A549 (cell line): ENCODE measurements around the gene NXN. TPM values are rescaled to one million over a fixed set of nuclear protein-coding genes. Genes with fewer than 3 reads are reported as not detected.

Experiments used
- ATAC-seq, 2 experiments: fragments of 200-7000 bp in 1 of 2; fragments of >200 bp in 1 of 2; cut with Nextera tagmentation in 1 of 2; cut with Tn5 transposase in 1 of 2; 3 replicates each; pipeline versions ENCODE4 v1.8.0 to v1.9.1; 2018 to 2020; ENCODE audit warnings: mild to moderate bottlenecking in 1 of 2, moderate library complexity in 1 of 2
- CTCF ChIA-PET: fragments of 300-600 bp; sonication (Branson Sonifier 250); formaldehyde crosslinking; extraction: SDS; loops from one replicate; lab custom pipeline; 2021; ENCODE audit warnings: antibody characterized with exemption, inconsistent platforms; lab: Yijun Ruan, JAX
- POLR2A ChIA-PET: fragments of 350-600 bp; formaldehyde crosslinking; extraction: SDS; loops from one replicate; lab custom pipeline; 2021; ENCODE audit warnings: antibody characterized with exemption, inconsistent platforms; lab: Yijun Ruan, JAX
- DNase-seq, 2 experiments: peaks; one replicate each; pipeline versions ENCODE4 v3.0.0 to v3.0.0-alpha.2; 2011 to 2016; ENCODE audit warnings: low read depth in 1 of 2, low spot score in 1 of 2
- FAIRE-seq: peaks from 2 replicates; lab custom pipeline; 2011; peaks lifted over from hg19 to GRCh38; lab: Jason Lieb, UNC
- H3K27ac ChIP-seq, 2 experiments: fragments of >200 bp; sonication (Bioruptor Twin); formaldehyde crosslinking; 3 replicates each; pipeline ENCODE4 v1.5.1; 2016 to 2017
- H3K4me1 ChIP-seq: fragments of >200 bp; sonication (Bioruptor Twin); formaldehyde crosslinking; 3 replicates; pipeline ENCODE4 v1.6.1; 2016
- H3K4me2 ChIP-seq: fragments of >200 bp; sonication (Bioruptor Twin); formaldehyde crosslinking; 3 replicates; pipeline ENCODE4 v1.6.1; 2016
- H3K4me3 ChIP-seq: fragments of >200 bp; sonication (Bioruptor Twin); formaldehyde crosslinking; 3 replicates; pipeline ENCODE4 v1.5.1; 2016
- H3K9me3 ChIP-seq: fragments of >200 bp; sonication (Bioruptor Twin); formaldehyde crosslinking; 3 replicates; pipeline ENCODE4 v1.6.1; 2016
- BHLHE40 ChIP-seq: IDR thresholded peaks from 2 replicates; pipeline ENCODE4 v1.6.1; 2012; ENCODE audit warnings: low read depth, low read length, inconsistent platforms
- CBX2 ChIP-seq: fragments of 200-600 bp; sonication (generic); IDR thresholded peaks from 2 replicates; pipeline ENCODE4 v1.6.1; 2016; ENCODE audit warnings: low read depth, mild to moderate bottlenecking, borderline replicate concordance
- CEBPB ChIP-seq, 2 experiments: fragments of >200 bp in 1 of 2; sonication (Bioruptor Twin) in 1 of 2; formaldehyde crosslinking in 1 of 2; IDR thresholded peaks; 2 replicates each; pipeline ENCODE4 v1.6.1; 2012 to 2016
- CHD2 ChIP-seq: fragments of 150-350 bp; IDR thresholded peaks from 2 replicates; pipeline ENCODE4 v1.6.1; 2014; ENCODE audit warnings: low read length; ENCODE audit not compliant: partially characterized antibody
- EHMT2 ChIP-seq: fragments of 200-600 bp; sonication (generic); IDR thresholded peaks from 2 replicates; pipeline ENCODE4 v1.6.1; 2016; ENCODE audit warnings: antibody characterized with exemption, low read depth, mild to moderate bottlenecking, moderate library complexity
- ESRRA ChIP-seq: fragments of 150-350 bp; IDR thresholded peaks from 2 replicates; pipeline ENCODE4 v1.6.1; 2014; ENCODE audit warnings: mild to moderate bottlenecking, low read length, borderline replicate concordance
- FOSB ChIP-seq: fragments of 250-450 bp; sonication (Bioruptor Pico); IDR thresholded peaks from 2 replicates; pipeline ENCODE4 v1.5.0; 2020; ENCODE audit warnings: mild to moderate bottlenecking, moderate library complexity
- FOSL2 ChIP-seq, 2 experiments: fragments of 450-650 bp in 1 of 2; fragments of >200 bp in 1 of 2; sonication (Bioruptor Twin) in 1 of 2; formaldehyde crosslinking; IDR thresholded peaks; 2 replicates each; pipeline versions ENCODE4 v1.5.0 to v1.6.1; 2016 to 2020; ENCODE audit warnings: mild to moderate bottlenecking in 1 of 2, moderate library complexity in 1 of 2
- GATA3 ChIP-seq: IDR thresholded peaks from 2 replicates; pipeline ENCODE4 v1.6.1; 2012; ENCODE audit warnings: borderline replicate concordance
- HDAC2 ChIP-seq: fragments of 200-600 bp; sonication (generic); IDR thresholded peaks from 2 replicates; pipeline ENCODE4 v1.6.1; 2016
- HEYL ChIP-seq: fragments of 250-450 bp; sonication (Bioruptor Pico); IDR thresholded peaks from 2 replicates; pipeline ENCODE4 v1.8.0; 2021; ENCODE audit warnings: mild to moderate bottlenecking, moderate library complexity
- HOXA7 ChIP-seq: fragments of 250-450 bp; sonication (Bioruptor Pico); IDR thresholded peaks from 2 replicates; pipeline ENCODE4 v1.5.0; 2020; ENCODE audit warnings: mild to moderate bottlenecking, moderate library complexity
- HOXB13 ChIP-seq: fragments of 250-450 bp; sonication (Bioruptor Pico); IDR thresholded peaks from 2 replicates; pipeline ENCODE4 v1.5.0; 2020; ENCODE audit warnings: low read depth, mild to moderate bottlenecking, moderate library complexity
- HOXB5 ChIP-seq: fragments of 250-450 bp; sonication (Bioruptor Pico); IDR thresholded peaks from 2 replicates; pipeline ENCODE4 v1.5.0; 2020; ENCODE audit warnings: mild to moderate bottlenecking, moderate library complexity
- JUN ChIP-seq, 2 experiments: fragments of >200 bp; sonication (Bioruptor Twin); formaldehyde crosslinking; IDR thresholded peaks; 2 replicates in 1 of 2; 3 replicates in 1 of 2; pipeline ENCODE4 v1.6.1; 2016 to 2017
- JUNB ChIP-seq: fragments of >200 bp; sonication (Bioruptor Twin); formaldehyde crosslinking; IDR thresholded peaks from 2 replicates; pipeline ENCODE4 v1.6.1; 2016
- KDM5A ChIP-seq: fragments of 200-600 bp; sonication (generic); IDR thresholded peaks from 2 replicates; pipeline ENCODE4 v1.6.1; 2016; ENCODE audit warnings: antibody characterized with exemption, mild to moderate bottlenecking
- MAZ ChIP-seq: fragments of 150-350 bp; IDR thresholded peaks from 2 replicates; pipeline ENCODE4 v1.6.1; 2014; ENCODE audit warnings: antibody characterized with exemption, low read depth, low read length, borderline replicate concordance
- MYC ChIP-seq: IDR thresholded peaks from 2 replicates; pipeline ENCODE4 v1.6.1; 2012; ENCODE audit warnings: mild to moderate bottlenecking, inconsistent platforms, low read length, improper control_type of control experiment, borderline replicate concordance
- NPAS2 ChIP-seq: fragments of 250-450 bp; sonication (Bioruptor Pico); IDR thresholded peaks from 2 replicates; pipeline ENCODE4 v1.8.0; 2022; ENCODE audit warnings: mild to moderate bottlenecking, moderate library complexity, borderline replicate concordance
- NR3C1 ChIP-seq: fragments of >200 bp; sonication (Bioruptor Twin); formaldehyde crosslinking; IDR thresholded peaks from 3 replicates; pipeline ENCODE4 v1.6.1; 2017
- PHF8 ChIP-seq: fragments of 200-600 bp; sonication (generic); IDR thresholded peaks from 2 replicates; pipeline ENCODE4 v1.6.1; 2016; ENCODE audit warnings: low read depth, mild to moderate bottlenecking, antibody characterized with exemption, moderate library complexity, borderline replicate concordance
- POLR2A ChIP-seq: IDR thresholded peaks from 2 replicates; pipeline ENCODE4 v1.6.1; 2012; ENCODE audit warnings: mild to moderate bottlenecking, low read length
- POLR2AphosphoS2 ChIP-seq: conservative IDR thresholded peaks from 2 replicates; pipeline ENCODE4 v1.6.1; 2012; ENCODE audit warnings: low read length, improper control_type of control experiment, inconsistent platforms
- RARB ChIP-seq: fragments of 250-450 bp; sonication (Bioruptor Pico); IDR thresholded peaks from 2 replicates; pipeline ENCODE4 v1.8.0; 2021; ENCODE audit warnings: mild to moderate bottlenecking, moderate library complexity
- RCOR1 ChIP-seq: fragments of 150-350 bp; IDR thresholded peaks from 2 replicates; pipeline ENCODE4 v1.6.1; 2014; ENCODE audit warnings: antibody characterized with exemption, low read length, low read depth
- RFX5 ChIP-seq: fragments of 450-650 bp; IDR thresholded peaks from 2 replicates; pipeline ENCODE4 v1.7.1; 2014; ENCODE audit warnings: antibody characterized with exemption, mild to moderate bottlenecking, moderate library complexity
- SREBF2 ChIP-seq: fragments of 450-650 bp; IDR thresholded peaks from 2 replicates; pipeline ENCODE4 v1.6.1; 2014; ENCODE audit warnings: mild to moderate bottlenecking, moderate library complexity
- TFCP2L1 ChIP-seq: fragments of 250-450 bp; sonication (Bioruptor Pico); IDR thresholded peaks from 2 replicates; pipeline ENCODE4 v1.5.0; 2021; ENCODE audit warnings: mild to moderate bottlenecking
- ZSCAN20 ChIP-seq: fragments of 250-450 bp; sonication (Bioruptor Pico); IDR thresholded peaks from 2 replicates; pipeline ENCODE4 v1.8.0; 2022; ENCODE audit warnings: mild to moderate bottlenecking, moderate library complexity
- WGBS: methylation state at CpG from one replicate; pipeline ENCODE4 v1.1.6; 2017; ENCODE audit errors: missing lambda C conversion rate; 5-methylcytosine and 5-hydroxymethylcytosine counted together
- polyA plus RNA-seq, 4 experiments: library from polyadenylated mRNA; depleted of rRNA in 3 of 4; stranded (reverse); fragments of >200 nt; fragmentation: RNase III in 1 of 4; extraction: RNeasy Plus Mini Kit Qiagen cat#74134 plus additional on column Dnase treatment in 1 of 4; gene quantifications; 2 replicates in 3 of 4; 3 replicates in 1 of 4; pipeline ENCODE4 v1.2.3, GENCODE V29; 2011 to 2017
- TF ChIP-seq, protein P1 (sequence below): IDR thresholded peaks from 2 replicates; pipeline ENCODE4 v1.6.1; 2012
- TF ChIP-seq, protein P2 (sequence below): fragments of >200 bp; sonication (Bioruptor Twin); formaldehyde crosslinking; IDR thresholded peaks from 2 replicates; pipeline ENCODE4 v1.6.1; 2016
- TF ChIP-seq, protein P3 (sequence below): fragments of 200-600 bp; sonication (generic); IDR thresholded peaks from 2 replicates; pipeline ENCODE4 v1.6.1; 2016; ENCODE audit warnings: antibody characterized with exemption, mild to moderate bottlenecking, moderate library complexity
- TF ChIP-seq, protein P4 (sequence below): fragments of 450-650 bp; IDR thresholded peaks from 2 replicates; pipeline ENCODE4 v1.6.1; 2014; ENCODE audit warnings: antibody characterized with exemption

NXN gene
- polyA plus RNA-seq, 2 of the 4 experiments (the other 2 are of a cell fraction): 24.6 to 31.1 TPM

DNA sequence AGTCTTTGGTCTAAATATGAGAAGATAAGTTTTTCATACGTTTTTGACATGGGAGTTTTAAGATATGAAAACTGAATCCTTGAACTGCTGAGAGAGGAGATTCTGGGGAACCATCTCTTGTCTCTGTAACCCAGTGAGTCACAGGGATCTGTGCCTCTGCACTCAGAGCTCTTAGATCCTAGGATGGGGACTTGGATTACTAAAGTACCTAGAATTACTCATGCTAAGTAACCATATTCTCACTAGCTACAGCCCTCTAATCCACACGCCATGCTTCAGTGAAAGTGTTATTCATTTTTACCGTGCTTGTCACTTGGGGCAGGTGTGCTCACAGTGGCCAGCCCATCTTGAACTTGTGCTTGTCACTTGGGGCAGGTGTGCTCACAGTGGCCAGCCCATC, 195.4 kb downstream of the NXN start:
- 71% methylated on average over 3 of the region's 3 CpGs for WGBS
- no peak overlapping the region for H3K27ac ChIP-seq
- no peaks in the 10 kb centered on the region for H3K9me3 ChIP-seq
- H3K4me2 ChIP-seq: peak overlapping the region; percentile 97; the same call in 1 of the 3 replicates
- TF ChIP-seq EHMT2 (no peak), PHF8 (no peak), POLR2AphosphoS2 (no peak), MYC (no peak), HOXB13 (CRISPR knock-in tag) (no peak), HOXB5 (no peak), NPAS2 (CRISPR knock-in tag) (no peak), NR3C1 (no peak), HOXA7 (CRISPR knock-in tag) (no peak), HEYL (CRISPR knock-in tag) (no peak), FOSB (no peak), RFX5 (no peak), RARB (no peak), JUNB (no peak), FOSL2 (IDR thresholded peaks at IDR 0.05) (no peak), FOSL2 (CRISPR knock-in tag; IDR thresholded peaks at IDR 0.05) (no peak), KDM5A (no peak), SREBF2 (no peak)
- TF ChIP-seq, protein P1, sequence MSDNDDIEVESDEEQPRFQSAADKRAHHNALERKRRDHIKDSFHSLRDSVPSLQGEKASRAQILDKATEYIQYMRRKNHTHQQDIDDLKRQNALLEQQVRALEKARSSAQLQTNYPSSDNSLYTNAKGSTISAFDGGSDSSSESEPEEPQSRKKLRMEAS: no peak
- TF ChIP-seq, protein P2, sequence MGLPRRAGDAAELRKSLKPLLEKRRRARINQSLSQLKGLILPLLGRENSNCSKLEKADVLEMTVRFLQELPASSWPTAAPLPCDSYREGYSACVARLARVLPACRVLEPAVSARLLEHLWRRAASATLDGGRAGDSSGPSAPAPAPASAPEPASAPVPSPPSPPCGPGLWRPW: no peak
- CTCF ChIA-PET: interaction anchor here (1.0 to 1.7 kb wide), 3 partner anchors 14 to 197 kb away, joined by 3 to 4 read pairs (median 3); no protein-coding TSS in a partner anchor
- FAIRE-seq (no peak), ATAC-seq (no peak), DNase-seq (no peak)
- no peak overlapping the region for H3K4me3 ChIP-seq
- POLR2A ChIA-PET: no interaction called here
- H3K4me1 ChIP-seq: peaks cover 22% of the 10 kb centered on the region

DNA sequence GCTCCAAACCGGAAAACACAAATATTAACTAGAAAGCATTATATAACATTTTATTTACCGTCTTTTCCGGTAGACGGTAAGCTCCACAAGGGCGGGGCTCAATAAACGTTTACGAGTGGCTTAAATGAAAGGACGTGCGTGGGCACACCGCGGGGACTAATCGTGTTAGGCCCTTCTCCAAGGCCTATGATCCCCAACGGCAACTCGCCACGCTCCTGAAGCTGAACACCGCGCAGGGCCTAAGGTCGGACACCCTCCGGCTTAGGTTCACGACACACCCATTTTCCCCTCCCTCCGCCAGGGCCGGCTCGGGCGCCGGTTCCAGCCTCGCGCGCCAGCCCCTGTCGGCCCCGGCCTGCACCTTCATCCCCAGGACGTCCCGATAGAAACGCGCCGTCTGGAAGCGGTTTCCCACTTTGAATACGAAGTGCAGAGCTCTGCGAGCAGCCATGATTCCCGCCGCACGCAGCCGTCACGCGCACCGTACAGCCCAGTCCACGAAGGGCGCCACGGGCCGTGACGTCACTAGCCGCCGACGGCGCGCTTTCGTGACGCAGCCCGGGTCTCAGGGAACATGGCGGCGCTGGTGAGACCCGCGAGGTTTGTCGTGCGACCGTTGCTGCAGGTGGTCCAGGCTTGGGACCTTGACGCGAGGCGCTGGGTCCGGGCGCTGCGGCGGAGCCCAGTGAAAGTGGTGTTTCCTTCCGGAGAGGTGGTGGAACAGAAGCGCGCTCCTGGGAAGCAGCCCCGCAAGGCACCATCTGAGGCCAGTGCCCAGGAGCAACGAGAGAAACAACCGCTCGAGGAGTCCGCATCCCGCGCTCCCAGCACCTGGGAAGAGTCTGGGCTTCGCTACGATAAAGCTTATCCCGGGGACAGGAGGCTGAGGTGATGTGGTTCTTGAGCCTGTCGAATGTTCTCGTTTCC, 197.5 kb downstream of the NXN start, which contains the start of the genes GLOD4 and MRM3:
Gene GLOD4, minus strand, starts transcription at position 476 of the 927 bp plus-strand sequence. Its CDS starts 25 bp downstream, at position 451.
Gene MRM3, plus strand, starts transcription at position 549 of the 927 bp plus-strand sequence. Its CDS starts 26 bp downstream, at position 575.
- CTCF ChIA-PET: interaction anchor here (0.6 to 7.3 kb wide), 12 partner anchors 10 to 582 kb away, joined by 3 to 52 read pairs (median 4); partner anchors contain the start of genes GEMIN4, NXN and TIMM22
- WGBS: 1% methylated on average over 53 of the region's 87 CpGs
- DNase-seq (peak; percentile 91 to 95), ATAC-seq (peak; percentile 95 to 96), FAIRE-seq (peak; percentile 63)
- Histone ChIP-seq H3K4me1 (peaks cover 22% of the 10 kb centered on the region), H3K9me3 (no peaks in the 10 kb centered on the region), H3K4me3 (peak within 1 kb of the TSS; percentile 96), H3K27ac (peak within 1 kb of the TSS; percentile 89 to 91), H3K4me2 (peak within 1 kb of the TSS; percentile 98)
- POLR2A ChIA-PET: interaction anchor here (0.5 to 2.9 kb wide), 12 partner anchors 10 to 215 kb away, joined by 3 to 25 read pairs (median 6); partner anchors contain the start of genes GEMIN4, NXN and TIMM22
- TF ChIP-seq RCOR1 (no peak), MAZ (no peak), POLR2AphosphoS2 (no peak), HDAC2 (peak; percentile 98), CBX2 (no peak), CEBPB (IDR thresholded peaks at IDR 0.05) (no peak; a peak in 1 of 4 replicates), POLR2A (peak; percentile 96), JUN (IDR thresholded peaks at IDR 0.05) (peak; percentile 77 to 96; a peak in 4 of 5 replicates), ESRRA (no peak), TFCP2L1 (CRISPR knock-in tag) (no peak), CHD2 (no peak), ZSCAN20 (CRISPR knock-in tag) (no peak), BHLHE40 (peak; percentile 61; the same call in 1 of the 2 replicates), GATA3 (0 out of 2 replicates have a peak, but pooled peaks have one; percentile 41)
- TF ChIP-seq, protein P3, sequence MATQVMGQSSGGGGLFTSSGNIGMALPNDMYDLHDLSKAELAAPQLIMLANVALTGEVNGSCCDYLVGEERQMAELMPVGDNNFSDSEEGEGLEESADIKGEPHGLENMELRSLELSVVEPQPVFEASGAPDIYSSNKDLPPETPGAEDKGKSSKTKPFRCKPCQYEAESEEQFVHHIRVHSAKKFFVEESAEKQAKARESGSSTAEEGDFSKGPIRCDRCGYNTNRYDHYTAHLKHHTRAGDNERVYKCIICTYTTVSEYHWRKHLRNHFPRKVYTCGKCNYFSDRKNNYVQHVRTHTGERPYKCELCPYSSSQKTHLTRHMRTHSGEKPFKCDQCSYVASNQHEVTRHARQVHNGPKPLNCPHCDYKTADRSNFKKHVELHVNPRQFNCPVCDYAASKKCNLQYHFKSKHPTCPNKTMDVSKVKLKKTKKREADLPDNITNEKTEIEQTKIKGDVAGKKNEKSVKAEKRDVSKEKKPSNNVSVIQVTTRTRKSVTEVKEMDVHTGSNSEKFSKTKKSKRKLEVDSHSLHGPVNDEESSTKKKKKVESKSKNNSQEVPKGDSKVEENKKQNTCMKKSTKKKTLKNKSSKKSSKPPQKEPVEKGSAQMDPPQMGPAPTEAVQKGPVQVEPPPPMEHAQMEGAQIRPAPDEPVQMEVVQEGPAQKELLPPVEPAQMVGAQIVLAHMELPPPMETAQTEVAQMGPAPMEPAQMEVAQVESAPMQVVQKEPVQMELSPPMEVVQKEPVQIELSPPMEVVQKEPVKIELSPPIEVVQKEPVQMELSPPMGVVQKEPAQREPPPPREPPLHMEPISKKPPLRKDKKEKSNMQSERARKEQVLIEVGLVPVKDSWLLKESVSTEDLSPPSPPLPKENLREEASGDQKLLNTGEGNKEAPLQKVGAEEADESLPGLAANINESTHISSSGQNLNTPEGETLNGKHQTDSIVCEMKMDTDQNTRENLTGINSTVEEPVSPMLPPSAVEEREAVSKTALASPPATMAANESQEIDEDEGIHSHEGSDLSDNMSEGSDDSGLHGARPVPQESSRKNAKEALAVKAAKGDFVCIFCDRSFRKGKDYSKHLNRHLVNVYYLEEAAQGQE: peak; percentile 66; the same call in 1 of the 2 replicates
- TF ChIP-seq, protein P2: no peak
- TF ChIP-seq, protein P4, sequence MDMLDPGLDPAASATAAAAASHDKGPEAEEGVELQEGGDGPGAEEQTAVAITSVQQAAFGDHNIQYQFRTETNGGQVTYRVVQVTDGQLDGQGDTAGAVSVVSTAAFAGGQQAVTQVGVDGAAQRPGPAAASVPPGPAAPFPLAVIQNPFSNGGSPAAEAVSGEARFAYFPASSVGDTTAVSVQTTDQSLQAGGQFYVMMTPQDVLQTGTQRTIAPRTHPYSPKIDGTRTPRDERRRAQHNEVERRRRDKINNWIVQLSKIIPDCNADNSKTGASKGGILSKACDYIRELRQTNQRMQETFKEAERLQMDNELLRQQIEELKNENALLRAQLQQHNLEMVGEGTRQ: peak; percentile 69
